K562 (cell line): ENCODE data around the gene HOTAIR. TPM values are rescaled to one million over a fixed set of nuclear protein-coding genes. Genes with fewer than 3 reads are reported as not detected.

Source experiments
- CUX1 ChIP-seq: fragments of 200-800 bp; sonication (Bioruptor generic); IDR thresholded peaks from 2 replicates; pipeline ENCODE4 v1.6.1; 2016; ENCODE audit warnings: missing genetic modification characterization, missing compliant biosample characterization
- GATA2 ChIP-seq: sonication (generic); formaldehyde crosslinking; IDR thresholded peaks from 2 replicates; pipeline ENCODE4 v1.4.0; 2020; ENCODE audit warnings: mild to moderate bottlenecking, missing genetic modification reagents
- HMG20A ChIP-seq: fragments of 450-650 bp; formaldehyde crosslinking; conservative IDR thresholded peaks from 2 replicates; pipeline ENCODE4 v1.4.0; 2020; ENCODE audit warnings: mild to moderate bottlenecking, mixed read lengths
- NFATC3 ChIP-seq: fragments of 450-650 bp; IDR thresholded peaks from 2 replicates; pipeline ENCODE4 v1.6.1; 2017; ENCODE audit warnings: mild to moderate bottlenecking
- TFE3 ChIP-seq: fragments of 450-650 bp; formaldehyde crosslinking; IDR thresholded peaks from 2 replicates; pipeline ENCODE4 v1.4.0; 2020; ENCODE audit warnings: mild to moderate bottlenecking, mixed read lengths
- ZNF253 ChIP-seq: fragments of 250-450 bp; sonication (Bioruptor Pico); conservative IDR thresholded peaks from 2 replicates; pipeline ENCODE4 v1.6.1; 2021; ENCODE audit warnings: mild to moderate bottlenecking
- ZNF318 ChIP-seq, 2 experiments: fragments of 450-650 bp; IDR thresholded peaks; 2 replicates each; pipeline ENCODE4 v1.6.1; 2016; ENCODE audit warnings: mild to moderate bottlenecking in 2 of 2, borderline replicate concordance in 1 of 2, low read depth in 1 of 2, moderate library complexity in 1 of 2
- ZNF740 ChIP-seq, 3 experiments: fragments of 200-800 bp in 1 of 3; sonication (Bioruptor generic) in 1 of 3; sonication (generic) in 1 of 3; formaldehyde crosslinking in 1 of 3; IDR thresholded peaks; 2 replicates each; pipeline versions ENCODE4 v1.6.1 to v1.8.0; 2016 to 2022; ENCODE audit warnings: mild to moderate bottlenecking in 2 of 3, missing compliant biosample characterization in 2 of 3, missing genetic modification characterization in 2 of 3, missing genetic modification reagents in 1 of 3
- polyA plus RNA-seq, 8 experiments: library from polyadenylated mRNA; depleted of rRNA in 4 of 8; stranded (reverse) in 5 of 8; unstranded in 3 of 8; fragments of >200 nt; fragmentation: Nextera tagmentation in 2 of 8; fragmentation: Illumina TruSeq in 1 of 8; extraction: Ambion mirVana in 2 of 8; extraction: Trizol in 1 of 8; gene quantifications; 2 replicates each; pipeline versions ENCODE4 v1.2.1 to v1.2.3, GENCODE V29; 2011 to 2014; ENCODE audit warnings: inconsistent platforms in 1 of 8, missing spikeins in 1 of 8
- total RNA-seq, 7 experiments: library from RNA; depleted of rRNA in 6 of 7; stranded (reverse); fragments of >200 nt in 6 of 7; fragmentation: Illumina TruSeq in 2 of 7; extraction: Trizol in 2 of 7; gene quantifications; 2 replicates each; pipeline versions ENCODE4 v1.2.1 to v1.2.3, GENCODE V29; 2011 to 2021; ENCODE audit warnings: low replicate concordance in 1 of 7

Gene HOTAIR
- total and polyA plus RNA-seq, 9 of the 15 experiments (the other 6 are each of a cell fraction or from before 2014, with no cell fraction given), result 0.04 TPM; not detected in 8

GRCh38 chr12:53996240-53997203 lies 21.8 kb upstream of the HOTAIR start (continued):
- TF ChIP-seq CUX1 (CRISPR knock-in tag) (no peak), HMG20A (CRISPR knock-in tag) (no peak), GATA2 (CRISPR knock-in tag) (no peak), NFATC3 (no peak), TFE3 (CRISPR knock-in tag) (no peak), ZNF318 (IDR thresholded peaks at IDR 0.05; ENCODE audit: borderline replicate concordance in 1 of 2, low read depth in 1 of 2) (no peak), ZNF253 (CRISPR knock-in tag) (no peak), ZNF740 (CRISPR knock-in tag; IDR thresholded peaks at IDR 0.05) (no peak), ZNF740 (tag; IDR thresholded peaks at IDR 0.05) (no peak)
